CD4-positive, alpha-beta T cell (primary cell): ENCODE results near the gene GLOD4. TPM values are rescaled to one million over a fixed set of nuclear protein-coding genes. Genes with fewer than 3 reads are reported as not detected.

Source experiments
- ATAC-seq: fragments of 200-7000 bp; cut with Tn5 transposase; one replicate; pipeline ENCODE4 v1.10.0; 2022; ENCODE audit warnings: mild to moderate bottlenecking; ENCODE audit not compliant: poor library complexity
- CTCF ChIA-PET: fragments of 350-600 bp; sonication (Branson Sonifier 250); formaldehyde crosslinking; loops from one replicate; lab custom pipeline; 2021; ENCODE audit warnings: antibody characterized with exemption, inconsistent platforms; lab: Charles Lee
- POLR2A ChIA-PET: fragments of 350-600 bp; sonication (Branson Sonifier 250); formaldehyde crosslinking; loops from one replicate; lab custom pipeline; 2021; ENCODE audit warnings: antibody characterized with exemption, inconsistent platforms; lab: Charles Lee
- DNase-seq, 14 experiments: peaks; one replicate each; pipeline ENCODE4 v3.0.0-alpha.2; 2013 to 2020; ENCODE audit warnings: mixed read lengths in 2 of 14
- H3K27ac ChIP-seq, 2 donors: one replicate each; pipeline versions ENCODE4 v1.5.1 to v1.7.0; 2013; ENCODE audit warnings: low read length in 2 of 2, low read depth in 1 of 2, mild to moderate bottlenecking in 1 of 2
- H3K27me3 ChIP-seq, 2 experiments: 1 replicate in 1 of 2; 2 replicates in 1 of 2; pipeline versions ENCODE4 v1.6.1 to v1.7.0; 2013; ENCODE audit warnings: low read length in 2 of 2, control low read depth in 1 of 2, mild to moderate bottlenecking in 1 of 2, moderate library complexity in 1 of 2; ENCODE audit not compliant: insufficient read depth in 2 of 2, control insufficient read depth in 1 of 2
- H3K36me3 ChIP-seq: one replicate; pipeline ENCODE4 v1.6.1; 2013; ENCODE audit warnings: low read length, control low read depth; ENCODE audit not compliant: insufficient read depth
- H3K4me1 ChIP-seq: one replicate; pipeline ENCODE4 v1.6.1; 2013; ENCODE audit warnings: low read length, control low read depth; ENCODE audit not compliant: insufficient read depth
- H3K4me3 ChIP-seq: one replicate; pipeline ENCODE4 v1.5.1; 2013; ENCODE audit warnings: mild to moderate bottlenecking, low read length, moderate library complexity
- H3K9me3 ChIP-seq, 2 experiments: 1 replicate in 1 of 2; 2 replicates in 1 of 2; pipeline versions ENCODE4 v1.6.1 to v1.7.0; 2013; ENCODE audit warnings: low read length in 2 of 2, mild to moderate bottlenecking in 2 of 2, control low read depth in 1 of 2, moderate library complexity in 1 of 2; ENCODE audit not compliant: control insufficient read depth in 1 of 2, insufficient read depth in 1 of 2
- H3K27ac Mint-ChIP-seq: one replicate; pipeline ENCODE4 v1.8.0; 2020; ENCODE audit warnings: mixed read lengths
- H3K27me3 Mint-ChIP-seq: one replicate; pipeline ENCODE4 v1.8.0; 2021; ENCODE audit warnings: mixed read lengths
- H3K36me3 Mint-ChIP-seq: one replicate; pipeline ENCODE4 v1.8.0; 2021; ENCODE audit warnings: low read depth, mixed read lengths
- H3K4me1 Mint-ChIP-seq: one replicate; pipeline ENCODE4 v1.8.0; 2021; ENCODE audit warnings: low read depth, mixed read lengths
- H3K4me3 Mint-ChIP-seq: one replicate; pipeline ENCODE4 v1.8.0; 2020; ENCODE audit warnings: mild to moderate bottlenecking, mixed read lengths
- H3K9me3 Mint-ChIP-seq: one replicate; pipeline ENCODE4 v1.8.0; 2020; ENCODE audit warnings: mixed read lengths
- CTCF ChIP-seq: fragments of 200-600 bp; IDR thresholded peaks from one replicate; pipeline ENCODE4 v1.8.0; 2022; ENCODE audit warnings: antibody characterized with exemption, mild to moderate bottlenecking
- intact Hi-C, 2 experiments: fragments of 100-400 bp; cut with DNase I in 1 of 2; cut with micrococcal nuclease in 1 of 2; formaldehyde crosslinking; loops; one replicate each; pipeline versions ENCODE4 v1.15.1 to v1.9.0; 2023 to 2025; cut with DNase I, micrococcal nuclease
- total RNA-seq, 174 experiments: library from RNA in 2 of 174; stranded (reverse) in 2 of 174; gene quantifications; one replicate each; pipeline ENCODE4 v1.2.3 and lab custom pipeline; 2021 to 2026

Gene GLOD4
- total RNA-seq, 2 experiments from 2014 or later: 88.0 to 89.3 TPM

GRCh38 chr17:740240-741017 lies 41.7 kb downstream of the GLOD4 start:
- Mint-ChIP-seq H3K4me3 (peak overlapping the region; percentile 34), H3K9me3 (no peaks in the 10 kb centered on the region), H3K4me1 (peaks cover 8% of the 10 kb centered on the region), H3K36me3 (peaks cover 13% of the 10 kb centered on the region), H3K27me3 (no peaks in the 10 kb centered on the region), H3K27ac (peak overlapping the region; percentile 72)
- Histone ChIP-seq H3K27me3 (no peaks in the 10 kb centered on the region), H3K4me1 (peaks cover 4% of the 10 kb centered on the region), H3K27ac (no peak overlapping the region), H3K9me3 (no peaks in the 10 kb centered on the region), H3K4me3 (no peak overlapping the region), H3K36me3 (peaks cover 22% of the 10 kb centered on the region)
- ATAC-seq (peak; percentile 79), DNase-seq (peak in 5 of 14 experiments; percentile 5 to 78 (median 28))
- TF ChIP-seq CTCF: no peak
- POLR2A ChIA-PET: no interaction called here
- CTCF ChIA-PET: interaction anchor here (0.5 kb wide), 1 partner anchor 19 kb away, joined by 3 read pairs; no protein-coding TSS in a partner anchor
- intact Hi-C loops: no loop called here

GRCh38 chr17:737561-738113 lies 44.4 kb downstream of the GLOD4 start:
- no peaks in the 10 kb centered on the region for H3K9me3 ChIP-seq
- TF ChIP-seq CTCF: no peak
- no peak overlapping the region for H3K4me3 ChIP-seq
- no peak overlapping the region for H3K27ac ChIP-seq
- peaks cover 11% of the 10 kb centered on the region for H3K4me1 ChIP-seq
- H3K27me3 ChIP-seq: no peaks in the 10 kb centered on the region
- Mint-ChIP-seq H3K27me3 (no peaks in the 10 kb centered on the region), H3K9me3 (no peaks in the 10 kb centered on the region), H3K36me3 (peaks cover 5% of the 10 kb centered on the region), H3K4me1 (peaks cover 15% of the 10 kb centered on the region), H3K4me3 (no peak overlapping the region), H3K27ac (no peak overlapping the region)
- ATAC-seq (no peak), DNase-seq (no peak)
- POLR2A ChIA-PET: no interaction called here
- CTCF ChIA-PET: no interaction called here
- H3K36me3 ChIP-seq: no peaks in the 10 kb centered on the region
- intact Hi-C loops: no loop called here

- ATAC-seq: no peak
- intact Hi-C loops: loop anchor here in 1 of 2 experiments (2.0 kb wide), 1 partner anchor 17 kb away; no protein-coding TSS in a partner anchor
- no peak for TF ChIP-seq CTCF
- H3K36me3 ChIP-seq: no peaks in the 10 kb centered on the region
- H3K4me3 ChIP-seq: no peak overlapping the region
- no peaks in the 10 kb centered on the region for H3K36me3 Mint-ChIP-seq
- POLR2A ChIA-PET: interaction anchor here (1.1 to 1.3 kb wide), 2 partner anchors 20 to 48 kb away, joined by 3 to 4 read pairs; partner anchors contain the start of genes GLOD4 and MRM3
- H3K9me3 ChIP-seq: no peaks in the 10 kb centered on the region
- H3K4me1 ChIP-seq: peaks cover 14% of the 10 kb centered on the region
- peaks cover 19% of the 10 kb centered on the region for H3K27me3 Mint-ChIP-seq
- H3K27ac Mint-ChIP-seq: no peak overlapping the region
- DNase-seq: no peak
- H3K9me3 Mint-ChIP-seq: no peaks in the 10 kb centered on the region
- H3K27me3 ChIP-seq: peaks cover 8 to 13% of the 10 kb centered on the region in 2 experiments
- H3K27ac ChIP-seq: no peak overlapping the region
- CTCF ChIA-PET: no interaction called here
- peak overlapping the region; percentile 87 for H3K4me3 Mint-ChIP-seq
- peaks cover 7% of the 10 kb centered on the region for H3K4me1 Mint-ChIP-seq
Observed at GRCh38 chr17:733743-734142, 48.3 kb downstream of the GLOD4 start.
